ENCODE measurements around the gene CTNNA2.

DNA sequence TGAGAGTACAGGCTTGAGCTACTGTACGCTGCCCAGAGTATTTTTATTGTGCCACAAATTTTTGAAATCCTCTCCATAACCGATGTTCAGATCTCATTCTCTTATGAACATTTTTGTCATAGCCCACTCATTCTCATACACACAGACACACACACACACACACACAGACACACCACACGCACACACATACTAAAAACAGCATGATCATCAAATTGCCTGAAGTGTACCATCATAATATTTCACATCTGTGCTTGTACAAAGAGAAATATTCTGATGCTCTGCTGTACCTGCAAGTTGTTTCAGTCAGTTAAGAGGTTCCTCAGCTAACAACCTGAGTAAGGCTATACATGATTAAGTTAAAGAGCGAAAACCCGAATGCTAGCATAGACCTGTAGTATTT lies 696.6 kb downstream of the CTNNA2 start:
- TF ChIP-seq POLR2A (IDR thresholded peaks at IDR 0.05): no peak
- TF ChIP-seq, protein P1, sequence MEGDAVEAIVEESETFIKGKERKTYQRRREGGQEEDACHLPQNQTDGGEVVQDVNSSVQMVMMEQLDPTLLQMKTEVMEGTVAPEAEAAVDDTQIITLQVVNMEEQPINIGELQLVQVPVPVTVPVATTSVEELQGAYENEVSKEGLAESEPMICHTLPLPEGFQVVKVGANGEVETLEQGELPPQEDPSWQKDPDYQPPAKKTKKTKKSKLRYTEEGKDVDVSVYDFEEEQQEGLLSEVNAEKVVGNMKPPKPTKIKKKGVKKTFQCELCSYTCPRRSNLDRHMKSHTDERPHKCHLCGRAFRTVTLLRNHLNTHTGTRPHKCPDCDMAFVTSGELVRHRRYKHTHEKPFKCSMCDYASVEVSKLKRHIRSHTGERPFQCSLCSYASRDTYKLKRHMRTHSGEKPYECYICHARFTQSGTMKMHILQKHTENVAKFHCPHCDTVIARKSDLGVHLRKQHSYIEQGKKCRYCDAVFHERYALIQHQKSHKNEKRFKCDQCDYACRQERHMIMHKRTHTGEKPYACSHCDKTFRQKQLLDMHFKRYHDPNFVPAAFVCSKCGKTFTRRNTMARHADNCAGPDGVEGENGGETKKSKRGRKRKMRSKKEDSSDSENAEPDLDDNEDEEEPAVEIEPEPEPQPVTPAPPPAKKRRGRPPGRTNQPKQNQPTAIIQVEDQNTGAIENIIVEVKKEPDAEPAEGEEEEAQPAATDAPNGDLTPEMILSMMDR (IDR thresholded peaks at IDR 0.05): no peak
